Gastrocnemius medialis (tissue), 4 donors: ENCODE data around the gene TPRX1.

Source experiments
- CTCF ChIP-seq, 5 experiments: fragments of 450-650 bp in 3 of 5; fragments of 200-600 bp in 2 of 5; sonication (generic) in 2 of 5; IDR thresholded peaks in 4 of 5; conservative IDR thresholded peaks in 1 of 5; 1 replicate in 4 of 5; 2 replicates in 1 of 5; pipeline ENCODE4 v1.5.1; 2016 to 2019; ENCODE audit warnings: antibody characterized with exemption in 5 of 5, mild to moderate bottlenecking in 3 of 5, moderate library complexity in 3 of 5
- POLR2A ChIP-seq, 2 donors: fragments of 450-650 bp; IDR thresholded peaks; one replicate each; pipeline ENCODE4 v1.6.1; 2017; ENCODE audit warnings: antibody characterized with exemption in 2 of 2, mild to moderate bottlenecking in 2 of 2, moderate library complexity in 2 of 2

GRCh38 chr19:47848425-47848822, 44.1 kb upstream of the TPRX1 start:
- TF ChIP-seq CTCF (IDR thresholded peaks at IDR 0.05 in 4 of 5, conservative IDR thresholded peaks at IDR 0.05 in 1 of 5) (no peak), POLR2A (IDR thresholded peaks at IDR 0.05) (no peak)
